ENCODE results near the gene DCLK3. TPM values are rescaled to one million over a fixed set of nuclear protein-coding genes. Genes with fewer than 3 reads are reported as not detected.

DCLK3 gene
- total RNA-seq, 2 experiments from 2014 or later = not detected

- no peak overlapping the region for H3K27ac Mint-ChIP-seq
- DNase-seq = no peak
- no peak for ATAC-seq (ENCODE audit: low read depth)
- H3K4me3 Mint-ChIP-seq = no peak overlapping the region
- POLR2A ChIA-PET = no interaction called here
- H3K4me1 Mint-ChIP-seq = no peaks in the 10 kb centered on the region
- no peaks in the 10 kb centered on the region for H3K9me3 Mint-ChIP-seq
- peaks cover 6% of the 10 kb centered on the region for H3K27me3 Mint-ChIP-seq
- no peaks in the 10 kb centered on the region for H3K36me3 Mint-ChIP-seq
Observed at GRCh38 chr3:36693670-36694069, 70.7 kb downstream of the DCLK3 start.

- no peak for DNase-seq
Observed at GRCh38 chr3:36689560-36689959, 74.8 kb downstream of the DCLK3 start.

DNA sequence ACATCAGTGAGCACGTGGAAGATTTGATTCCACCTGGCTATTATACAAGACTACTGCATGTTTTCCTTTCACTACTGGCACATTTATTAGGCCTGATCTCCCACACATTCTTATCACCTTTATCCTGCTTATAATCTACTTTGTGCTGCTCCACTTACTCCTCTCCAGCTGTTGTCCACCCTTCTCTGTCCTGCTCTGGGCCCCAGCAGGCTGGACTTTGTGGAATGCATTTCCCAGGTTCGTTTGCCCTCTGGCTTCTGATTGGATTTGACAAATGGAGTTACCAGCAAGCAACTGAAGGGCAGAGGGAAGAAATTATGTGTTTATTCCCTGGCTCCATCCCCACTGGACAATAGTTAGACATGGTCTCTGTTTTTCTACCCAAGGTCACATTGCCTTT, 75.5 kb downstream of the DCLK3 start:
- peaks cover 5% of the 10 kb centered on the region for H3K27me3 Mint-ChIP-seq
- H3K4me3 Mint-ChIP-seq = no peak overlapping the region
- H3K4me1 Mint-ChIP-seq = no peaks in the 10 kb centered on the region
- DNase-seq (no peak), ATAC-seq (ENCODE audit: low read depth) (no peak)
- POLR2A ChIA-PET = no interaction called here
- H3K36me3 Mint-ChIP-seq = no peaks in the 10 kb centered on the region
- H3K9me3 Mint-ChIP-seq = no peaks in the 10 kb centered on the region
- H3K27ac Mint-ChIP-seq = no peak overlapping the region

More at GRCh38 chr3:36689560-36689959, 74.8 kb downstream of the DCLK3 start:
- Mint-ChIP-seq H3K4me3 (no peak overlapping the region), H3K4me1 (no peaks in the 10 kb centered on the region), H3K27me3 (peaks cover 6% of the 10 kb centered on the region), H3K9me3 (no peaks in the 10 kb centered on the region), H3K36me3 (no peaks in the 10 kb centered on the region), H3K27ac (no peak overlapping the region)
- POLR2A ChIA-PET = no interaction called here
- no peak for ATAC-seq (ENCODE audit: low read depth)

- POLR2A ChIA-PET = no interaction called here
- H3K27me3 Mint-ChIP-seq = peaks cover 12% of the 10 kb centered on the region
- DNase-seq (no peak), ATAC-seq (ENCODE audit: low read depth) (no peak)
- no peak overlapping the region for H3K27ac Mint-ChIP-seq
- H3K9me3 Mint-ChIP-seq = no peaks in the 10 kb centered on the region
- H3K36me3 Mint-ChIP-seq = no peaks in the 10 kb centered on the region
- H3K4me1 Mint-ChIP-seq = no peaks in the 10 kb centered on the region
- no peak overlapping the region for H3K4me3 Mint-ChIP-seq
Observed at GRCh38 chr3:36686516-36686915, 77.8 kb downstream of the DCLK3 start.

DNA sequence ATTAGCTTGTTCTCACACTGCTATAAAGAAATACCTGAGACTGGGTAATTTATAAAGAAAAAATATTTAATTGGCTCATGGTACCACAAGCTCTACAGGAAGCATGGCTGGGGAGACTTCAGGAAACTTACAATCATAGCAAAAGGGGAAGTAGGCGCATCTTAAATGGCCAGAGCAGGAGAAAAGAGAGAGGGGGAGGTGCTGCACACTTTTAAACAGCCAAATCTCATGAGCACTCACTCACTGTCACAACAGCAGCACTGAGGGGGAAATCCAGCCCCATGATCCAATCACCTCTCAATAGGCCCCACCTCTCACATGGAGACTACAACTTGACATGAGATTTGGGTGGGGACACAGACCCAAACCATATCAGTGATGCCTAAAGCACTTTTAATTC, 82.5 kb downstream of the DCLK3 start:
- POLR2A ChIA-PET = no interaction called here
- Mint-ChIP-seq H3K4me3 (no peak overlapping the region), H3K4me1 (no peaks in the 10 kb centered on the region), H3K36me3 (no peaks in the 10 kb centered on the region), H3K9me3 (peaks cover 7% of the 10 kb centered on the region), H3K27me3 (peaks cover 8% of the 10 kb centered on the region), H3K27ac (no peak overlapping the region)
- no peak for ATAC-seq (ENCODE audit: low read depth)
- DNase-seq = no peak

DNA sequence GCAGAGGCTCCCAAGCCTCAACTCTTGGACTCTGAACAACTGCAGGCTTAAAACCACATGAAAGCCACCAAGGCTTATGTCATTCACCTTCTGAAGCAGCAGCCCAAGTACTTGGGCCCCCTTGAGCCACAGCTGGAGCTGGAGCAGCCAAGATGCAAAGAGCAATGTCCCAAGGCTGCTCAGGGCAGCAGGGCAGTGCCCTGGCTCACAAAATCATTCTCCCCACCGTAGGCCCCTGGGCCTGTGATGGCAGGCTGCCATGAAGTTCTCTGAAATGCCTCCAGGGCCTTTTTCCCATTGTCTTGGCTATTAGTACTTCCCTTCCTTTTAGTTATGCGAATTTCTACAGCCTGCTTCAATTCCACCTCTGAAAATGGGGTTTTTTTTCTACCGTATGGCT, 83.4 kb downstream of the DCLK3 start:
- Mint-ChIP-seq H3K4me1 (no peaks in the 10 kb centered on the region), H3K4me3 (no peak overlapping the region), H3K36me3 (no peaks in the 10 kb centered on the region), H3K27ac (no peak overlapping the region), H3K9me3 (peaks cover 7% of the 10 kb centered on the region), H3K27me3 (peaks cover 8% of the 10 kb centered on the region)
- POLR2A ChIA-PET = no interaction called here
- ATAC-seq (ENCODE audit: low read depth) = no peak
- DNase-seq = no peak

- DNase-seq = no peak
- Mint-ChIP-seq H3K27ac (no peak overlapping the region), H3K27me3 (peaks cover 8% of the 10 kb centered on the region), H3K4me1 (no peaks in the 10 kb centered on the region), H3K4me3 (no peak overlapping the region), H3K36me3 (no peaks in the 10 kb centered on the region), H3K9me3 (peaks cover 7% of the 10 kb centered on the region)
- POLR2A ChIA-PET = no interaction called here
- no peak for ATAC-seq (ENCODE audit: low read depth)
Observed at GRCh38 chr3:36679384-36680200, 84.8 kb downstream of the DCLK3 start.

DNA sequence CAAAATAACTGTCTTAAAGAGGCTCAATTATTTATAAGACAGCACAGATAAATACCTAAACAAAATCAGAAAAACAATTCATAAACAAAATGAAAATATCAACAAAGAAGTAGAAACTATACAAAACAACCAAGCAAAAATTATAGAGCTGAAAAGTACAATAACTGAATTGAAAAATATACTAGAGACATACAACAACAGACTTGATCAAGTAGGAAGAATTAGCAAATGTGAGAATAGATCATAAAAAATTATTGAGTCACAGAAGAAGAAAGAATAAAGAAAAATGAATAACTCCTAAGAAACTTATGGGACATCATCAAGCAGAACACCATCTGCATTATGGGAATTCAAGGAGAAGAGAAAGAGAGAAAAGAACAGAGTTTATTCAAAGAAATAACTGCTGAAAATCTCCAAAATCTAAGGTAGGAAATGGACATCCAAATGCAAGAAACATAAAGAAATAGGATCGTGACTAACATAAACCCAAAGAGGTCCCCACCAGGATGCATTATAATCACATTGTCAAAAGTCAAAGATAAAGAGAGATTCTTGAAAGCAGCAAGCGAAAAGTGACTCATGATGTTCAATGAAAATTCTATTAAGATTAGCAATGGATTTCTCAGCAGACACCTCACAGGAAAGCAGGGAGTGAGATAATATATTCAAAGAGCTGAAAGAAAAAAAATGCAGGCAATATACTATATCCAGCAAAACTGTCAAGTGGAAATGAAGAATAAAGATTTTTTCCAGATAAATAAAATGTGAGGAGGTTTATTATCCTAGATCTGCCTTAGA, 85.9 kb downstream of the DCLK3 start:
- DNase-seq = no peak

DNA sequence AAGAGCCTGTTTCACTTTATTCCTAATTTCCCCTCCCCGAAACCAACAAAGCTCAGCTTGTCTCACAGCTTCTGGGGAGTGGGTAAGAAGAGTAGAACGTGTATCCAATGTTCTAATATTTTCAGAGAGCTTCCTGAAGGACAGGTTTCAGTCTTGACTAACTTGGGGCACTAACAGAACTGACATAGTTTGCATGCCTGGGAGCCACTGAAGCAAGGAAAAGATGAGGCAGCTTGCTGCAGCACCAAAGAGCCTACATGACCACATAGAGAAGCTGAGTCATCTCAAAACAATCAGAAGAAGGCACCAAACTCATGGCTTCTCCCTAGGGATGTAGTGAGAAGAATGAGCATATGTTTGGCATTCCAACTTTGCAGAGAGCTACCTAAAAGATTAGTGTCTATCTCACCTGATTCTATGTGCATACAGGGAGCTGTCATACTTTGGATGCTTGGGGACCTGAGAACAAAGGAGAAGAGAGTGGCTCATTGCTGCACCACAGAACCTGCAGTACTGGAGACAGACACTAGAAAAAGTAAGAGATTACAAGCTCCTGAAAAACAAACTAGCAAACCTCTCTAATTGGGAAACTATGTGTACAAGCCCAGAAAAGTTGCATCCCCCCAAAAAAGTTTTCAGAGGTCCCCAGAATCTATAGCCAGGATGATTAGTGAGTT, 86.9 kb downstream of the DCLK3 start:
- peaks cover under 1% of the 10 kb centered on the region for H3K27me3 Mint-ChIP-seq
- ATAC-seq (ENCODE audit: low read depth) (no peak), DNase-seq (no peak)
- POLR2A ChIA-PET = no interaction called here
- no peak overlapping the region for H3K4me3 Mint-ChIP-seq
- H3K36me3 Mint-ChIP-seq = no peaks in the 10 kb centered on the region
- H3K4me1 Mint-ChIP-seq = no peaks in the 10 kb centered on the region
- H3K27ac Mint-ChIP-seq = no peak overlapping the region
- H3K9me3 Mint-ChIP-seq = peaks cover 7% of the 10 kb centered on the region

More for the DNA sequence above, 85.9 kb downstream of the DCLK3 start:
- Mint-ChIP-seq H3K4me3 (no peak overlapping the region), H3K4me1 (no peaks in the 10 kb centered on the region), H3K9me3 (peaks cover 7% of the 10 kb centered on the region), H3K27me3 (peaks cover 4% of the 10 kb centered on the region), H3K27ac (no peak overlapping the region), H3K36me3 (no peaks in the 10 kb centered on the region)
- ATAC-seq (ENCODE audit: low read depth) = no peak
- POLR2A ChIA-PET = no interaction called here

DNA sequence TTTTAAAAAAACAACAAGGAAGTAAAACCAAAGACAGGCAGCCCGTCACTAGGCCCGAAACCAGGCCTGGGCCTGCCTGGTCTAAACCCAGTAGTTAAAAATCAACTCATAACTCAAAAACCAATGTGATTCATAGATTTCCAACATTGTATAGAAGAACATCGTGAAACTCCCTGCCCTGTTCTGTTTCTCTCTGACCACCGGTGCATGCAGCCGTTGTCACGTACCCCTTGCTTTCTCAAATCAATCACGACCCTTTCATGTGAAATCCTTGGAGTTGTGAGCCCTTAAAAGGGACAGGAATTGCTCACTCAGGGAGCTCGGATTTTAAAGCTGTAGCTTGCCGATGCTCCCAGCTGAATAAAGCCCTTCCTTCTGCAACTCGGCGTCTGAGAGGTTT, 89.5 kb downstream of the DCLK3 start:
- H3K27me3 Mint-ChIP-seq = peaks cover 2% of the 10 kb centered on the region
- no peaks in the 10 kb centered on the region for H3K36me3 Mint-ChIP-seq
- POLR2A ChIA-PET = no interaction called here
- no peaks in the 10 kb centered on the region for H3K4me1 Mint-ChIP-seq
- DNase-seq (no peak), ATAC-seq (ENCODE audit: low read depth) (no peak)
- peaks cover 5% of the 10 kb centered on the region for H3K9me3 Mint-ChIP-seq
- H3K27ac Mint-ChIP-seq = no peak overlapping the region
- H3K4me3 Mint-ChIP-seq = no peak overlapping the region

GRCh38 chr3:36669764-36670163, 94.6 kb downstream of the DCLK3 start:
- Mint-ChIP-seq H3K4me3 (no peak overlapping the region), H3K36me3 (no peaks in the 10 kb centered on the region), H3K27ac (no peak overlapping the region), H3K27me3 (peaks cover 6% of the 10 kb centered on the region), H3K4me1 (no peaks in the 10 kb centered on the region), H3K9me3 (no peaks in the 10 kb centered on the region)
- ATAC-seq (ENCODE audit: low read depth) (no peak), DNase-seq (no peak)
- POLR2A ChIA-PET = no interaction called here

DNA sequence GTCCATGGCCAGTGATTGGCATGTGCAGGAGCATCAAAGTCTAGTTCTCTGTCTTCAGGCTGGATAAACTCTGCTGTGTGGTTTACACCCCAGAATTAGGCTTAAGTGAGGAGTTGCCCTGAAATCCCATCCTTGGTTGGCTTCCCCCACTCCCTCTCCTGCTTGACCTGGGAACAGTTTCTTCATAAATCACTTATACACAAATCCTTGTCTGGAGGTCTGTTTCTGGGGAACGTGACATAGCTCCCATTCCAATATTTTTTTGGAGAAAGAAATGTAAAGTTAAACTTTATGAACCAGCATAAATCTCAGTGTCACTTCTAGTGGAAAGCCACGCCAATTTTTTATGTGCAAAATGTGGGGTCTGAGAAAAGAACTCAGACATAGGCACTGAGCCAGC, 98.2 kb downstream of the DCLK3 start:
- H3K4me3 Mint-ChIP-seq = no peak overlapping the region
- no peak for DNase-seq
- H3K9me3 Mint-ChIP-seq = no peaks in the 10 kb centered on the region
- H3K36me3 Mint-ChIP-seq = no peaks in the 10 kb centered on the region
- no peak for ATAC-seq (ENCODE audit: low read depth)
- no peak overlapping the region for H3K27ac Mint-ChIP-seq
- H3K4me1 Mint-ChIP-seq = no peaks in the 10 kb centered on the region
- POLR2A ChIA-PET = no interaction called here
- peaks cover 6% of the 10 kb centered on the region for H3K27me3 Mint-ChIP-seq

DNA sequence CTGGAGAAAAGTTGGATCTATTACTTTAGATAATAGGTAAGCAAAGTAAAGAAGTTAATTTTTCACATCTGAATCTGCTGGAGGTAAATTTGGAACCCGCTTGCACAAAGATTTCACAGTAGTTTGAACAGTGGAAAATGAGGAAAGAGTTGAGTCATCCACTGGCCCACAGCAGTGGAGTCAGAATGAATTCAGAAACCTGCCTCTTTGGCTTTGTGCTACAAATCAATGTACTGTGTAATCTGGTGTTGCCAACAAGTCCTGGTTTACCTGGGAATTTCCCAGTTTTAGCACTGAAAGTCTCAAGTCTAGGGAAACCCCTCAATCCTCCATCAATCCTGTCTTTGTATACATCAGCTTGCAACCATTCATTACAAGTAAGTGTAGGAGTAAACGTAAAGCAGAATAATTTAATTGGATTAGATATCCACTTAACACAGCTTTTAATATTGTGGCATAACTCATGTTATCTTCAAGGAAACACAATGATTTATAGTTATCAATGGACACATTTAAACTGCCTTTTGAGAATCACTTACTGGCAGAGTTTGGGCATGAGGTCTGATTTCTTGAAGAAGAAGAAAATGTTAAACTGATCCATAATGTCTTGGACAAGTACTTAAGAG, 100.6 kb downstream of the DCLK3 start:
- POLR2A ChIA-PET = no interaction called here
- H3K9me3 Mint-ChIP-seq = no peaks in the 10 kb centered on the region
- DNase-seq (no peak), ATAC-seq (ENCODE audit: low read depth) (no peak)
- H3K27ac Mint-ChIP-seq = no peak overlapping the region
- H3K36me3 Mint-ChIP-seq = no peaks in the 10 kb centered on the region
- H3K4me1 Mint-ChIP-seq = no peaks in the 10 kb centered on the region
- peaks cover 4% of the 10 kb centered on the region for H3K27me3 Mint-ChIP-seq
- H3K4me3 Mint-ChIP-seq = no peak overlapping the region

Measured in activated naive CD8-positive, alpha-beta T cell treated with anti-CD3 and anti-CD28 coated beads, Interleukin-2, amount 10 ng/mL, durations not matched to agents 7 days and 5 days (primary cell).